GM21786 (cell line): ENCODE results near the gene ASIC2.

Experiments
- ATAC-seq: cut with Tn5 transposase; IDR thresholded peaks from one replicate; pipeline ENCODE4 v1.9.1; 2021; ENCODE audit not compliant: unreplicated experiment

The ASIC2 gene

GRCh38 chr17:33164169-33164881 lies 128.8 kb downstream of the ASIC2 start:
- ATAC-seq: no peak

GRCh38 chr17:33163533-33164168 lies 129.4 kb downstream of the ASIC2 start:
- no peak for ATAC-seq

GRCh38 chr17:33154869-33155455 lies 138.1 kb downstream of the ASIC2 start:
- no peak for ATAC-seq

GRCh38 chr17:33152783-33153182 lies 140.3 kb downstream of the ASIC2 start:
- no peak for ATAC-seq

DNA sequence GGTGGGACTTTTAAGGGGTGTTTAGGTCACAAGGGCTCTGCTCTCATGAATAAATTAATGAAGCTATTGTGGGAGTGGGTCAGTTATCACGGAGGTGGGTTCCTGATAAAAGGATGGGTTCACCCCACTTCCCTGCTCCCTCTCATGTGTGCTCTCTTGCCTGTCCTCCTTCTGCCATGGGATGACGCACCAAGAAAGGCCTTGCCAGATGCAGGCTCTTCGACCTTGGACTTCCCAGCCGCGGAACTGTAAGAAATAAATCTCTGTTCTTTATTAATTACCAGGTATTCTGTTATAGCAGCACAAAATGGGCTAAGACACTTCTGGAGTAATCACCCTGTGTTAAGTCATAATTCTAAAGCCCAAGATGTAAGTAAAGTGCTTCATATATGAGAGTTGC lies 141.5 kb downstream of the ASIC2 start:
- no peak for ATAC-seq

- no peak for ATAC-seq
These were observed 147.2 kb downstream of the ASIC2 start for GRCh38 chr17:33145941-33146340.

DNA sequence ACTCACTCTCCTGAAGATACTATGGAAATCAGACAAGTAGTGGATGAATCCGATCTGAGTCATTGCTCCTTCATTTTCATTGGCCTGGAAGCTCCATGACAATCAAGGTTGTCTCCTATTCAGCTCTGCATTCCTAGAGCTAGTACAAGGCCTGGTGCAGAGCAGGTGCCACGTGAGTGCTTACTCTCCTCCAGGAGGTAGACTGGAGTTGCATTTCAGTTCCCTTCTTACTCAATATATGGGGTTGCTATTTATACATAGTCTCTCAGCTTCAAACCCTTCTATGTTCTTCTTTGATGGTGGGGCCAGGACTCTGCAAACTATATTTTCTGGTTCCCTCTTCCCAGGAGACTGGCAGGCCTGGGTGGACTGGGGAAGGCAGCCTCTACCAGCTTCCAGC lies 148.3 kb downstream of the ASIC2 start:
- no peak for ATAC-seq

- ATAC-seq: no peak
These were observed 150.3 kb downstream of the ASIC2 start for GRCh38 chr17:33142705-33143299.

- no peak for ATAC-seq
These were observed 152.5 kb downstream of the ASIC2 start for GRCh38 chr17:33140413-33141099.

DNA sequence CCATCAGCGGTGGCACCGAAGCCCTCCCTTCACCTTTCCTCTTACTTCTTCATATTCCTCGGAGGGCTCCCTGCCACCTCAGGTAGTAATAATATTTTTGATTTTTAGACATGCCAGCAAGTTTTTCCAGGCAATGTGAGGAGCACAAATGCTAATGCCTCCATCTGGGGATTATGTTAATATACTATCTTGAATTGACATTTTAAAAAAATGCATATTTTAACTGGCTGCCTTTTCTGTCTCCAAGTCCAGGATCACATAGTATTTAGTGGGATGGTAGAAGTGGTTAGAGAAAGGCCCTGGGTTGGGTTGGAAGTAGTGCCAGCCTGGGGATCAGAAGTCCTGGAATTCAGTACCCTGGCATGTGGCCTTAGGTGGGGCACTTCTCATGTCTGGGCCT lies 154.5 kb downstream of the ASIC2 start:
- ATAC-seq: no peak

GRCh38 chr17:33137426-33137825 lies 155.7 kb downstream of the ASIC2 start:
- no peak for ATAC-seq

DNA sequence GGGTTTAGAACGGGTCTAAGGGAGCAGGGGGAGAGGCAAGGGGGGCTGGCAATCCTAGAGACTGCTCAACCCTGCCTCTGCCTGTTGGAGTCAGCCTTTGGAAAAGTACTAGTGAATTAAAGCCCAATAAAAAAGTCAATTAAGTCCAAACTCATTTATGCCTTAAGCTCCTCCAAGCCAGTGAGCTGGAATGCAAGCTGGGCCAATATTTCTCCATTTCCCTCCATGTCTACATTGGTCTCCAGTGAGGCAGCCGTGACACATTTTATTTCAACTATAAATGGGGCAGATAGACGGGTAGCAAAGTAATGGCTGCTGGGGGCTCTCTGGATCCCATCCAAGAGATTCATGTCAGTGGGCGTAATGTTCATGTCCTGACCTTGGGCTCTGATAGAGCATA lies 157.4 kb downstream of the ASIC2 start:
- ATAC-seq: no peak

DNA sequence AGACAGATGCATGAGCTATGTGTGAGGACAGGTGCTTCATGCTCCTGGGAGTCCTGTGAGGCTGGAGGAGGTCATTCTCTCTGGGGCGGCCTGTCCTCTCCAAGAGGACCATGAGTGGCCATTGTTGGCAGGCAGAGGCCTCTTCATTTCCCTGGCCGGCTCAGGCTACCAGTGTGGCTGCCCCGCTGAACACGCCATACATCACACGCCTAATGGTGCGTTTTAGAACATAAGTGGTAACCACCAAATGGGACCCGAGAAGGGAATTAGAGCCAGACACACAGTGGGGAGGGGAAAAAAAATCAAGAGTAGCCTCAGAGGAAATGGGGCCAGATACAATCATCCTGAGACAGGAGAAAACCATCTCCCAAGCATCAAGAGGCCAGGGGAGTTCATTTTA lies 161.5 kb downstream of the ASIC2 start:
- ATAC-seq: no peak

GRCh38 chr17:33127706-33128105 lies 165.4 kb downstream of the ASIC2 start:
- ATAC-seq: no peak

DNA sequence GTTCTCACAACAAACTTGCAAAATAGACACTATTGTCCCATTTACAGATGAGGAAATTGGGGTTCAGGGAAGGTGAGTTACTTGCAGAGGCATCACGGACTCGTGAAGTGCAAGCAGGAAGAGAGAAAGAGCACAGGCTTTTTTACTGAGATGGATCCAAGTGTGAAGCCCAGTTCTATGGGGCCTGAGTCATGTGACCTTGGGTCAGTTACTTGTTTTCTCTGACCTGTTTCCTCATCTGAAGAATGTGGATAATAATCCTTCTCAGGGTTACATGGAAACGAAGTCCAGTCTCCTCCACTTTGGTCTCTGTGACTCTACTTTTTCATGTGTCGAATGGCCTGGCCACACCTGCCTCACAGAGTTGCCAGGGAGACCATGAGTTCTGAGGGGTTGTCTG lies 167.0 kb downstream of the ASIC2 start:
- no peak for ATAC-seq

DNA sequence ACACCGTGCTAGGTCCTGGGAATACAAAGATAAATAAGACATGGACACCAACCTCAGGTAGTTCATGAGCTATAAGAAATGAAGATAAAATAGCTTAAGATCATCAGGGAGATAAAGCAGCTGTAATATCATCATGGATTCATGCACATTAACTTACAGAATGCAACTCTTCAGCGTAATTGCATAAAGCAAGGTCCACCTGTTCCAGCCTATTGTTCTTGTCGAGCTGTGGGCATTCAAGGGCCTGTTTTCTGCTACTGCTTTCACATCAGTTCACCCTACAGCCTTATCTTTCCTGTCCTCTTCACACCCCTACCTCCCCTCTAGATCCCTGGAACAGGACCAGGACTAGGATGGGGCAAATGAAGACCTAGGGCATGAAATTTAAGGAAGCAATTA lies 167.5 kb downstream of the ASIC2 start:
- ATAC-seq: no peak

DNA sequence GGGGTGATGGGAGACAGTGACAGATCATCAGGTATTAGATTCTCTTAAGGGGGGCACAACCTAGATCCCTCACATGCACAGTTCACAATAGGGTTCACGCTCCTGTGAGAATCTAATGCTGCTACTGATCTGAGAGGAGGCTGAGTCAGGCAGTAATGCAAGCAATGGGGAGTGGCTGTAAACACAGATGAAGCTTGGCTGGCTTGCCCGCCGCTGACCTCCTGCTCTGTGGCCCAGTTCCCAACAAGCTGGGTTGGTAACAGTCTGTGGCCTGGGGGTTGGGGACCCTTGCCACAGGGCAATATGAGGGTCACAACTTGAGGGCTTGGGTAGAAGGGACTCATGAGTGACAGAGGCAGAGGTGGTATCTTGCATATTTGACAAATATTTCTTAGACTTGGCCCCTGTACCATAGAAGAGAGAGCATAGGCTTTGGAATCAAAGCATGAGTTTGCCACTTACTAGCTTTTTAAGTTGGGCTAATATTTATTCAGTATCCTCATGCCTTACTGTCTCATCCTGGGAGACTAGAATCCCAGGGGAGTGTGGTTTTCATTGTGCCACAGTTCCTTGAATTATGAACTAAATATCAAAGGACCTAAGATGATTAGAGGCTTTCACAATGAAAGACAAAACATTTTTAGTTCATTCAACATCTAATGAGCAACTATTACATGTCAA lies 168.1 kb downstream of the ASIC2 start:
- ATAC-seq: no peak

DNA sequence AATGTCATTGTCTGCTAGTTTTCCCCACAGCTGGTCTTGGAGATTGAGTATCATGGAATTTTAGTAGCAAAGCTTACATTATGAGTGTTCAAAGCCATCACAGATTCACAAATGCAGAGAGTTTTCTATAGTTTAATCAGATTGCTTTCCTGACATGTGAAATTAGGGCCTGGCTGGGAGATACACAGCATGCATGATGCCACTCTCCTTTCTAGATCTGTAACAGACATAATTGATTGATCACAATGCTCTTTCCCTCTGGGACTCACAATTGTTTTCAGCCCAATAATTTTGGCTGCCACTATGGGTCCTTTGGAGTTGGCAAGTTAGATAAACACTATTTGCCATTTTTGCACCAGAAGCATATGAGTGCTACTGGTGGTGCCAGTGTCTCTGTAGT lies 168.9 kb downstream of the ASIC2 start:
- no peak for ATAC-seq

DNA sequence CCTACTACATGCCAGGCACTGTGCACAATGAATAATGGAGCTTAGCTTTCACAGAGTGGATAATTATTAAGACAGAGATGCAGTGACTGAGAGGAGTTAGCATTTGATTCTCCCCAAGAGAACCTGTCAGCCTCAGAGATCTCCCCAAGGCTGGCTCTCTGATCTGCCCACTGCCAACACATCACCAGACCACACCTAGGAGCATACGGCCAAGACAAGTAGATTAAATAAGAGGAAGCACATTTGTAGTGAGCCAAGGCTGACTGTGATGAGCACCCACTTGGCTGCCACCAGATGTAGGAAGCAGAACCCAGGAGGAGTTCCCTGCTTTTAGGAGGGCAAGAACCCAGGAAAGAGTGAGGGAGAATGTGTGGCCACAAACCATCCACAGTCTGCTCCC lies 171.3 kb downstream of the ASIC2 start:
- no peak for ATAC-seq

DNA sequence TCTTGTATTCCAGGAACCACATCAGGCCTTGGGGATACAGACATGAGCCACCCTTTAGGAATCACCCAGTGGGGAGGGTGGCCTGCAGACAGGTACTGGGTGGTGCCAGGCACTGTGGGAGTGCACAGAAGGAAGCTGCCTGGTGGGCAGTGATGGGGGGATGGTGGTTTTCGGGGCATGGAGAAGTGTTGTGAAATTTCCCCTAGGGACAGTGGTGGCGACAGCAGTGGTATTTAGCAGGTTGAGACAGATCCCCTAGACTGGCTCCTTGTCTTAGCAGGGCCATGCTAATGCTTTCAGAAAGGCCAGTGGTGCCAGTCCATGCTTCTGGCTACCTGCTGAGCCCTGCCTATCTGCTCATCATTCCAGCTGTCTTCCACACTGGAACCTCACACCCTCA lies 171.8 kb downstream of the ASIC2 start:
- ATAC-seq: no peak

DNA sequence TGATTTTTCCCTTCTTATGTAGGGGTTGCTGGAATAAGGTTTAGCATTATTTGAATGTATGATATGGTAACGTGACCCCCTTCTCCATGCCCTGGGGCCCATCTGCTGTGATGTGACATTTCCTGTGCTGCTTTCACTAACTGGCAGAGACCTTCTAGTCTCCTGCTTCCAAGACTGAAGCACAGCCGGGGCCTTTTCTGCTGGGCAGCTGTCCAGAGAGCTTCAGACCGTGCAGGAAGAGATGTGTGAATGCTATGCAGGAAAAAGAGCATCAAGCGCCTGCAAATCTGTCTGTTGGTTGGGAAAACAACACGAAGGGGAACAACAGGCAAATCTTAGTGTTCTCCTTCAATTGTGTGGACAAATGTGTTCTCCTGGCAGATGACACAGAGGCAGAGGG lies 173.0 kb downstream of the ASIC2 start:
- no peak for ATAC-seq
